Endothelial cell of umbilical vein (primary cell): ENCODE measurements around the gene CHST12.

Experiments used
- EZH2 ChIP-seq: IDR thresholded peaks from 2 replicates; pipeline ENCODE4 v1.6.1; 2012; ENCODE audit warnings: borderline replicate concordance, low read depth, mild to moderate bottlenecking, moderate library complexity, low read length, inconsistent platforms; ENCODE audit not compliant: severe bottlenecking
- MYC ChIP-seq: IDR thresholded peaks from one replicate; pipeline ENCODE4 v1.6.1; 2011; ENCODE audit warnings: mild to moderate bottlenecking, low read depth, low read length
- POLR2A ChIP-seq: IDR thresholded peaks from 2 replicates; pipeline ENCODE4 v1.6.1; 2012; ENCODE audit warnings: low read depth, mild to moderate bottlenecking, control low read depth, low read length
- TF ChIP-seq, protein P1 (sequence below), 2 donors: IDR thresholded peaks; 1 replicate in 1 of 2; 2 replicates in 1 of 2; pipeline ENCODE4 v1.5.1; 2011; ENCODE audit warnings: low read length in 2 of 2, mild to moderate bottlenecking in 2 of 2, moderate library complexity in 2 of 2, control low read depth in 1 of 2, inconsistent platforms in 1 of 2, low read depth in 1 of 2; ENCODE audit not compliant: insufficient read depth in 1 of 2; ENCODE audit errors: extremely low read depth in 1 of 2

DNA sequence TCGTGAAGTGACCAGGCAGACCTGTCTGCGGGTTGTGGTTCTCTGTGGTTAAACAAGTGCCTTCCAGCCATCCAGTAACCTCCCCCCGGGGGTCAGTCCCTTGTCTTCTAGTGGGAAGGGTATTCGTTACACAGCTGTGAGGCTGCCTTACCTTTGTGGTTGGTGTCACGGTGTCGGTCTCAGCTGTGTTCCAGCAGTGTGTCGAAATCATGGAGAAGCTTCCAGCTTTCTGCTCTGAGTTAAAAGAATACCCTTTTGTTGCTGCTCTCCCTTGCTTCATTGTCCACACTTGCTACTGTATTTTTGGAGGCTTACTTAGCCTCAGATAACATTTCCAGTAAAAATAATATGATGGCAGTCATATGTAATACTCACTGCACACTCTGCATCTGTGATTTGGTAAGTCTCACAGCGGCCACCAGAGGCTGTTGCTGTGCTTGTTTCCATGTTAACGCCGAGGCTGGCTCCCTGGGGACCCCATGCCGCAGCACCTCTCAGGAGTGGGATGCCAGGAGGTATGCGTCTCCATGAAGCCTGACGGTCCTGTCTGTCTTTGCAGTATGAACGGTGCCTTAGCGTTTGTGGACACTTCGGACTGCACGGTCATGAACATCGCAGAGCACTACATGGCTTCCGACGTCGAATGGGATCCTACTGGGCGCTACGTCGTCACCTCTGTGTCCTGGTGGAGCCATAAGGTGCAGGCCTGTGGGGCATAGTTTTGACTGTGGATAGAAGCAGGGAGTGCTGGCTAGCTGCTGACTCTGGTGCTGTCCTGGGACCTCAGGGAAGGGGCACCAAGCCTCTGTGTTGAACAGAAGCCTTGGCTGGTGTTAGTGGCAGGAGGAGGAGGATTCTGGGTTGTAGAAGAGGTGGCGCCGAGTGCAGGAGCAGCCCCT lies 28.3 kb upstream of the CHST12 start:
- TF ChIP-seq EZH2 (no peak), POLR2A (no peak), MYC (no peak)
- TF ChIP-seq, protein P1, sequence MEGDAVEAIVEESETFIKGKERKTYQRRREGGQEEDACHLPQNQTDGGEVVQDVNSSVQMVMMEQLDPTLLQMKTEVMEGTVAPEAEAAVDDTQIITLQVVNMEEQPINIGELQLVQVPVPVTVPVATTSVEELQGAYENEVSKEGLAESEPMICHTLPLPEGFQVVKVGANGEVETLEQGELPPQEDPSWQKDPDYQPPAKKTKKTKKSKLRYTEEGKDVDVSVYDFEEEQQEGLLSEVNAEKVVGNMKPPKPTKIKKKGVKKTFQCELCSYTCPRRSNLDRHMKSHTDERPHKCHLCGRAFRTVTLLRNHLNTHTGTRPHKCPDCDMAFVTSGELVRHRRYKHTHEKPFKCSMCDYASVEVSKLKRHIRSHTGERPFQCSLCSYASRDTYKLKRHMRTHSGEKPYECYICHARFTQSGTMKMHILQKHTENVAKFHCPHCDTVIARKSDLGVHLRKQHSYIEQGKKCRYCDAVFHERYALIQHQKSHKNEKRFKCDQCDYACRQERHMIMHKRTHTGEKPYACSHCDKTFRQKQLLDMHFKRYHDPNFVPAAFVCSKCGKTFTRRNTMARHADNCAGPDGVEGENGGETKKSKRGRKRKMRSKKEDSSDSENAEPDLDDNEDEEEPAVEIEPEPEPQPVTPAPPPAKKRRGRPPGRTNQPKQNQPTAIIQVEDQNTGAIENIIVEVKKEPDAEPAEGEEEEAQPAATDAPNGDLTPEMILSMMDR (IDR thresholded peaks at IDR 0.05; ENCODE audit: extremely low read depth in 1 of 2, insufficient read depth in 1 of 2, low read depth in 1 of 2, low read length in 2 of 2), result no peak
